PC-3 (cell line): ENCODE measurements around the gene FTO. TPM values are rescaled to one million over a fixed set of nuclear protein-coding genes. Genes with fewer than 3 reads are reported as not detected.
"Not testable (repeated sequence)": the region's sequence is repeated elsewhere in the genome, so short reads cannot be mapped to it uniquely, and the experiment has no call there.

Experiments
- ATAC-seq: fragments of 200-7000 bp; cut with Tn5 transposase; 2 replicates; pipeline ENCODE4 v1.9.1; 2020; ENCODE audit warnings: mild to moderate bottlenecking, moderate library complexity
- BruUV-seq: library from RNA; stranded (reverse); fragments of 400-500 nt; replicated peaks from 2 replicates; lab custom pipeline; 2021; lab: Mats Ljungman, UMichigan
- CTCF ChIA-PET: fragments of 300-600 bp; sonication (Branson Sonifier 250); formaldehyde crosslinking; loops from one replicate; lab custom pipeline; 2022; ENCODE audit warnings: antibody characterized with exemption; lab: Charles Lee
- POLR2A ChIA-PET: fragments of 300-600 bp; sonication (Branson Sonifier 250); formaldehyde crosslinking; loops from one replicate; lab custom pipeline; 2022; ENCODE audit warnings: antibody characterized with exemption; ENCODE audit not compliant: unreplicated experiment; lab: Charles Lee
- DNase-seq: peaks from one replicate; pipeline ENCODE4 v3.0.0-alpha.2; 2015
- H2AFZ ChIP-seq: fragments of 300-600 bp; sonication (generic); 2 replicates; pipeline ENCODE4 v1.6.0; 2016; ENCODE audit warnings: antibody characterized with exemption, low read length
- H3F3A ChIP-seq: fragments of 300-600 bp; sonication (generic); one replicate; pipeline ENCODE4 v1.6.0; 2017; ENCODE audit warnings: antibody characterized with exemption, low read length, control low read depth, mild to moderate bottlenecking; ENCODE audit not compliant: unreplicated experiment
- H3K27ac ChIP-seq: fragments of 300-600 bp; sonication (generic); 2 replicates; pipeline ENCODE4 v1.5.1; 2016; ENCODE audit warnings: mild to moderate bottlenecking, low read length
- H3K27me3 ChIP-seq: fragments of 300-600 bp; sonication (generic); 2 replicates; pipeline ENCODE4 v1.6.1; 2016; ENCODE audit warnings: low read length, mixed read lengths
- H3K36me3 ChIP-seq: fragments of 300-600 bp; sonication (generic); 2 replicates; pipeline ENCODE4 v1.6.1; 2016; ENCODE audit warnings: low read depth, mixed run types, low read length, mixed read lengths
- H3K4me1 ChIP-seq: fragments of 300-600 bp; sonication (generic); 2 replicates; pipeline ENCODE4 v1.5.1; 2016; ENCODE audit warnings: low read length; ENCODE audit not compliant: insufficient read depth
- H3K4me2 ChIP-seq: fragments of 300-600 bp; sonication (generic); 2 replicates; pipeline ENCODE4 v1.6.0; 2016; ENCODE audit warnings: low read length
- H3K4me3 ChIP-seq: fragments of 300-600 bp; sonication (generic); 2 replicates; pipeline ENCODE4 v1.5.1; 2016; ENCODE audit warnings: mild to moderate bottlenecking, low read length, mixed read lengths
- H3K79me2 ChIP-seq: fragments of 300-600 bp; sonication (generic); 2 replicates; pipeline ENCODE4 v1.6.1; 2017; ENCODE audit warnings: low read length, mixed read lengths
- H3K9ac ChIP-seq: fragments of 300-600 bp; sonication (generic); 2 replicates; pipeline ENCODE4 v1.6.0; 2016; ENCODE audit warnings: mild to moderate bottlenecking, low read length
- H3K9me2 ChIP-seq: fragments of 300-600 bp; sonication (generic); replicated peaks from 2 replicates; pipeline ENCODE4 v1.6.1; 2016; ENCODE audit warnings: mixed run types, low read length, mixed read lengths
- H3K9me3 ChIP-seq: fragments of 300-600 bp; sonication (generic); 2 replicates; pipeline ENCODE4 v1.6.1; 2016; ENCODE audit warnings: low read length, mixed read lengths
- H4K20me1 ChIP-seq: fragments of 300-600 bp; sonication (generic); 2 replicates; pipeline ENCODE4 v1.6.1; 2016; ENCODE audit warnings: low read length, mixed read lengths
- EZH2 ChIP-seq: fragments of 300-600 bp; sonication (generic); IDR thresholded peaks from one replicate; pipeline ENCODE4 v1.6.1; 2017; ENCODE audit warnings: antibody characterized with exemption, mild to moderate bottlenecking, low read length; ENCODE audit not compliant: unreplicated experiment
- EZH2phosphoT487 ChIP-seq: fragments of 300-600 bp; sonication (generic); IDR thresholded peaks from 2 replicates; pipeline ENCODE4 v1.6.1; 2018; ENCODE audit warnings: mild to moderate bottlenecking, antibody characterized with exemption, low read length, borderline replicate concordance
- intact Hi-C: fragments of 100-400 bp; cut with micrococcal nuclease; formaldehyde crosslinking; loops from 2 replicates; pipeline ENCODE4 v1.9.0; 2023
- total RNA-seq: library from RNA; depleted of rRNA; stranded (reverse); fragments of >200 nt; gene quantifications from 2 replicates; pipeline ENCODE4 v1.2.3, GENCODE V29; 2014
- TF ChIP-seq, protein P1 (sequence below): fragments of 300-600 bp; sonication (generic); conservative IDR thresholded peaks from 2 replicates; pipeline ENCODE4 v1.5.1; 2017; ENCODE audit warnings: antibody characterized with exemption, low read depth, mild to moderate bottlenecking, low read length

The FTO gene
- total RNA-seq, 1 experiment from 2014 or later = 27.0 TPM

DNA sequence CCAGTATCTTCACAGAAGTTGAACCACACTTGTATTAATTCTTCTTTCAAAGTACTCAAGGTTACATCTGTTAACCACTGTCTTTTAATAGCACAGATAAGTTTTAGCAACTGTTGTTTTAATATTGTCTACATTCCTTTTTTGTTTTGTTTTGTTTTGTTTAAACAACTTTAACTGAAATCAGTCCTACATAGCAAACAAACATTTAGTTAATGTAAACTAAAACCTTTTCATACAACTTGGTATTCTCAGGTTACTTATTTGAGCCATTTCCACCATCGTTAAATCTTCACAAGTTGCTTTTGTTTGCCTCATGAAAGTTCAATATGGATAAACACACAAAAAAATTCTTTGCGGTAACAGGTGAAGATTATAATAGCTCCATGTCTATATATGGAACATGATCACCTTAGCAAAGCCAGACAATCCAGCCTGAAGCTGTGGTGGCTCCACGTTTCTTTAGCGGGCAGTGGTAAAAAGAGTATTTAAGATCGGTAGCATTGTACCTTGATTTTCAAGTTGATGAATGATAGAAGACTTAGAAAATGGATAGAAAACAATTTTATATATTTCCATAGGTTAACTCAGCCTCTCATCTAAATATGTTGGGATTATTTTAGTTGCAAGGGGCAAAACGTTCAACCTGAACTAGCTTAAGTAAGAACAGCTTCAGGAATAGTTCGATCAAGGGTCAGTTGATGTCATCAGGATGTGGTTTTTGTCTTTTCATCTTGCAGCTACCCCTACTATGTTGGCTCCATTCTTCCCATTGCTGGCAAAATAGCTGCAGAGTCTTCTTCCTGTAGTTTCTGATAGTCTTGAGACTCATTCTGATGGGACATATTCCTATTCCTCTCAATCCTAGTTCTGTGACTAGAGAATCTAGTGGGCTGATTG, 182.8 kb downstream of the FTO start:
- Histone ChIP-seq H3K27ac (no peak overlapping the region), H2AFZ (no peak overlapping the region), H3K9ac (no peak overlapping the region), H3F3A (no peaks in the 10 kb centered on the region), H4K20me1 (no peaks in the 10 kb centered on the region), H3K4me1 (peaks cover 1% of the 10 kb centered on the region; the same call in 1 of the 2 replicates), H3K36me3 (no peaks in the 10 kb centered on the region), H3K4me3 (no peak overlapping the region), H3K79me2 (no peaks in the 10 kb centered on the region), H3K4me2 (no peak overlapping the region), H3K27me3 (no peaks in the 10 kb centered on the region), H3K9me2 (no peaks in the 10 kb centered on the region), H3K9me3 (no peaks in the 10 kb centered on the region)
- ChIA-PET CTCF (no interaction called here), POLR2A (no interaction called here)
- DNase-seq (no peak), ATAC-seq (no peak; the same call in 1 of the 2 replicates)
- no TSS peak for BruUV-seq
- no peak for TF ChIP-seq EZH2phosphoT487
- no peak for TF ChIP-seq EZH2
- TF ChIP-seq, protein P1, sequence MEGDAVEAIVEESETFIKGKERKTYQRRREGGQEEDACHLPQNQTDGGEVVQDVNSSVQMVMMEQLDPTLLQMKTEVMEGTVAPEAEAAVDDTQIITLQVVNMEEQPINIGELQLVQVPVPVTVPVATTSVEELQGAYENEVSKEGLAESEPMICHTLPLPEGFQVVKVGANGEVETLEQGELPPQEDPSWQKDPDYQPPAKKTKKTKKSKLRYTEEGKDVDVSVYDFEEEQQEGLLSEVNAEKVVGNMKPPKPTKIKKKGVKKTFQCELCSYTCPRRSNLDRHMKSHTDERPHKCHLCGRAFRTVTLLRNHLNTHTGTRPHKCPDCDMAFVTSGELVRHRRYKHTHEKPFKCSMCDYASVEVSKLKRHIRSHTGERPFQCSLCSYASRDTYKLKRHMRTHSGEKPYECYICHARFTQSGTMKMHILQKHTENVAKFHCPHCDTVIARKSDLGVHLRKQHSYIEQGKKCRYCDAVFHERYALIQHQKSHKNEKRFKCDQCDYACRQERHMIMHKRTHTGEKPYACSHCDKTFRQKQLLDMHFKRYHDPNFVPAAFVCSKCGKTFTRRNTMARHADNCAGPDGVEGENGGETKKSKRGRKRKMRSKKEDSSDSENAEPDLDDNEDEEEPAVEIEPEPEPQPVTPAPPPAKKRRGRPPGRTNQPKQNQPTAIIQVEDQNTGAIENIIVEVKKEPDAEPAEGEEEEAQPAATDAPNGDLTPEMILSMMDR = no peak
- intact Hi-C loops = no loop called here

DNA sequence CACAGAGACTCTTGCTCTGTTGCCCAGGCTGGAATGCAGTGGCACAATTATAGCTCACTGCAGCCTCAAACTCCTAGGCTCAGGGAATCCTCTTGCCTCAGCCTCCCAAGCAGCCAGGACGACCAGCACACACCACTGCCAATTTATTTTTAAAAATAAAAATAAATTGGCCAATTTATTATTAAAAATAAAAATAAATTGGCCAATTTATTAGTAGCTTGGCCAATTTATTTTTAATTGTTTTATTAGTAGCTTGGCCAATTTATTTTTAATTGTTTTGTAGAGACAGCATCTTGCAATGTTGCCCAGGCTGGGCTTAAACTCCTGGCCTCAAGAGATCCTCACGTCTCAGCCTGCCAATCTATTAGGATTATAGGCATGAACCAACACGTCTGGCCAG, 184.3 kb downstream of the FTO start:
- H3K4me3 ChIP-seq = no peak overlapping the region
- no peaks in the 10 kb centered on the region for H3K9me2 ChIP-seq
- no peaks in the 10 kb centered on the region for H3K79me2 ChIP-seq
- CTCF ChIA-PET = no interaction called here
- no TSS peak for BruUV-seq
- POLR2A ChIA-PET = no interaction called here
- H3K27me3 ChIP-seq = no peaks in the 10 kb centered on the region
- peaks cover 7% of the 10 kb centered on the region for H3K4me1 ChIP-seq
- H2AFZ ChIP-seq = no peak overlapping the region
- no peaks in the 10 kb centered on the region for H4K20me1 ChIP-seq
- no peak for TF ChIP-seq EZH2phosphoT487
- no peak for TF ChIP-seq EZH2
- TF ChIP-seq, protein P1 = no peak
- H3K27ac ChIP-seq = no peak overlapping the region
- no peaks in the 10 kb centered on the region for H3K9me3 ChIP-seq
- DNase-seq = no peak
- H3K9ac ChIP-seq = no peak overlapping the region
- no peaks in the 10 kb centered on the region for H3K36me3 ChIP-seq
- H3F3A ChIP-seq = no peaks in the 10 kb centered on the region
- intact Hi-C loops = no loop called here
- ATAC-seq = no peak
- no peak overlapping the region for H3K4me2 ChIP-seq

GRCh38 chr16:53890877-53891276, 186.9 kb downstream of the FTO start:
- ATAC-seq, POLR2A ChIA-PET, H3K9me3 ChIP-seq, H3K4me2 ChIP-seq, H3K4me3 ChIP-seq, H3K27ac ChIP-seq, H3K36me3 ChIP-seq, H3K9me2 ChIP-seq, H3K9ac ChIP-seq, H3K27me3 ChIP-seq, H3K79me2 ChIP-seq, BruUV-seq, H2AFZ ChIP-seq, H4K20me1 ChIP-seq, DNase-seq, H3F3A ChIP-seq: not testable (repeated sequence)
- peaks cover 23% of the 10 kb centered on the region for H3K4me1 ChIP-seq
- CTCF ChIA-PET = interaction anchor here (0.6 to 1.0 kb wide), 2 partner anchors 115 to 118 kb away, joined by 3 to 4 read pairs; no protein-coding TSS in a partner anchor
- intact Hi-C loops = loop anchor here (5.0 to 10.0 kb wide), 2 partner anchors 74 to 194 kb away; no protein-coding TSS in a partner anchor
